Activated CD8-positive, alpha-beta memory T cell treated with anti-CD3 and anti-CD28 coated beads for 24 hours (primary cell): ENCODE results near the gene FAM163A.

Source experiments
- DNase-seq: peaks from one replicate; pipeline ENCODE4 v3.0.0-alpha.2; 2020

FAM163A gene

GRCh38 chr1:179865377-179865776 lies 122.3 kb downstream of the FAM163A start:
- no peak for DNase-seq
